ENCODE measurements around the gene YY1. TPM values are rescaled to one million over a fixed set of nuclear protein-coding genes. Genes with fewer than 3 reads are reported as not detected.

The YY1 gene
- total RNA-seq, 1 donor from 2014 or later, result 72.0 TPM

DNA sequence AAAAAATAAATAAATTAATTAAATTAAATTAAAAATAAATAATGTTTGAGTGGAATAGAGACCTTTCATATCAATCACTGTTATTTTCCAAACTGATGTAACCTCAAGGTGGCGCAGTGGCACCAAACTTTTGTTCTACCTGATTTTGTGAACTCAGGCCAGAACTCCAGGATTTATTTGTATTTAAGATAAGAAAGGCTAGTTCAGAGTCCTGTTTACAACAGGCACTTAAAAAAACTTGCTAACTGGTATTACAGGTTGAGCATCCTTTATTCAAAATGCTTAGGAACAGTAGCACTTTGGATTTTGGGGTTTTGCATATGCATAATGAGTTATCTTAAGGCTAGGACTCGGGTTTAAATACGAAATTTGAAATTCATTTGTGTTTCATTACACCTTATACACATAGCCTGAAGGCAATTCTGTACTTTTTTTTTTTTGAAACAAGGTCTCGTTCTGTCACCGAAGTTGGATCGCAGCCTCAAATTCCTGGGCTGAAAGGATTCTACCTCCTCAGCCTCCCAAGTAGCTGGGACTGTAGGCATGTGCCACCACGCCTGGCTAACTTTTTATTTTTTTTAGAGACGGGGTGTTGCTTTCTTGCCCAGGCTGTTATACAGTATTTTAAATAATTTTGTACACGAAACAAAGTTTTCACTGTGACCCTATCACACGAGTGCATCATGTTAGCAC, 32.4 kb downstream of the YY1 start:
- H3K4me3 Mint-ChIP-seq, result no peak overlapping the region
- H3K9me3 Mint-ChIP-seq, result no peaks in the 10 kb centered on the region
- peaks cover 16% of the 10 kb centered on the region for H3K4me1 Mint-ChIP-seq
- no peaks in the 10 kb centered on the region for H3K27me3 Mint-ChIP-seq (ENCODE audit: low read depth)
- H3K36me3 Mint-ChIP-seq (ENCODE audit: low read depth), result peaks cover 3% of the 10 kb centered on the region
- no peak overlapping the region for H3K27ac Mint-ChIP-seq (ENCODE audit: unreplicated experiment)
- no peak for DNase-seq (ENCODE audit: low read depth, low spot score)
- TF ChIP-seq, protein P1, sequence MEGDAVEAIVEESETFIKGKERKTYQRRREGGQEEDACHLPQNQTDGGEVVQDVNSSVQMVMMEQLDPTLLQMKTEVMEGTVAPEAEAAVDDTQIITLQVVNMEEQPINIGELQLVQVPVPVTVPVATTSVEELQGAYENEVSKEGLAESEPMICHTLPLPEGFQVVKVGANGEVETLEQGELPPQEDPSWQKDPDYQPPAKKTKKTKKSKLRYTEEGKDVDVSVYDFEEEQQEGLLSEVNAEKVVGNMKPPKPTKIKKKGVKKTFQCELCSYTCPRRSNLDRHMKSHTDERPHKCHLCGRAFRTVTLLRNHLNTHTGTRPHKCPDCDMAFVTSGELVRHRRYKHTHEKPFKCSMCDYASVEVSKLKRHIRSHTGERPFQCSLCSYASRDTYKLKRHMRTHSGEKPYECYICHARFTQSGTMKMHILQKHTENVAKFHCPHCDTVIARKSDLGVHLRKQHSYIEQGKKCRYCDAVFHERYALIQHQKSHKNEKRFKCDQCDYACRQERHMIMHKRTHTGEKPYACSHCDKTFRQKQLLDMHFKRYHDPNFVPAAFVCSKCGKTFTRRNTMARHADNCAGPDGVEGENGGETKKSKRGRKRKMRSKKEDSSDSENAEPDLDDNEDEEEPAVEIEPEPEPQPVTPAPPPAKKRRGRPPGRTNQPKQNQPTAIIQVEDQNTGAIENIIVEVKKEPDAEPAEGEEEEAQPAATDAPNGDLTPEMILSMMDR (conservative IDR thresholded peaks at IDR 0.05), result peak; percentile 59

DNA sequence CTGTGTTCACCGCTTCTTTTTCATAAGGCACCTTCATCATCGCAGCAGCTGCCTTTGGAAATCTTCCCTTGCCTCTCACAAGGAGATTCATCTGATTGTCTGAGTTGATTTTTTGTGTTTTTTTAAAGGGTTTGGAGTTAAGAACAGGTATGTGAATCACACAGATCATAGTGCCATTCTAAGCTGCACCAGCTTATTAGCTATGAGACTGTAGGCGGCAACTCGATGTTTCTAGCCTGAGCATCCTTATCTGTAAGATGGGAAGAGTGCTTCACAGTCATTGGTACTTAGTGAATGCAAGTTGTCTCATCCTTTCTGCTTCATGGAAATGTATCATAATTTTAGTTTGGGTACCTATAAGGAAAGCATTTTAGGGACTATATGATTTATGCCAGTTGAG, 35.3 kb downstream of the YY1 start:
- Mint-ChIP-seq H3K4me3 (no peak overlapping the region), H3K4me1 (peaks cover 21% of the 10 kb centered on the region), H3K27ac (ENCODE audit: unreplicated experiment) (no peak overlapping the region)

DNA sequence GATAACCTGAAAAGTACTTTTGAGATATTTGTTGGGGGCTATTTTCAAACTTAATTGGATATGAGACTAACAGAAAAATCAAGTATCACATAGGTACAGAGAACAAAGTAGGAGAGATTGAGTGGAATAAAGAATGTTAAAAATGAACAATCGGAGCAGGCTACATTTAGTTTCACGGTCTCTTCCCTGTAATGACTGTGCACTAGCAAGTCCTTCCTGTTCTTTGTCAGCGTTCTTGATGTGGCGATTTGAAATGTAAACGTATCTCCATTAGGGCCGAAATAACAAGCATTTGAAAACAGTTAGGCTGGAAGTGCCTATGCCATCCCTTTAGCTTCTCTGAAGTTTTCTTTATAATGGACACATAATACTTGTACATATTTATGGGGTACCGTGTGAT, 36.3 kb downstream of the YY1 start:
- Mint-ChIP-seq H3K4me3 (no peak overlapping the region), H3K27ac (ENCODE audit: unreplicated experiment) (no peak overlapping the region), H3K27me3 (ENCODE audit: low read depth) (no peaks in the 10 kb centered on the region), H3K36me3 (ENCODE audit: low read depth) (peaks cover 3% of the 10 kb centered on the region), H3K9me3 (no peaks in the 10 kb centered on the region), H3K4me1 (peaks cover 24% of the 10 kb centered on the region)
- TF ChIP-seq, protein P1 (conservative IDR thresholded peaks at IDR 0.05), result no peak
- no peak for DNase-seq (ENCODE audit: low read depth, low spot score)

More for the DNA sequence above, 35.3 kb downstream of the YY1 start:
- TF ChIP-seq, protein P1 (conservative IDR thresholded peaks at IDR 0.05), result no peak
- H3K9me3 Mint-ChIP-seq, result no peaks in the 10 kb centered on the region
- DNase-seq (ENCODE audit: low read depth, low spot score), result no peak
- no peaks in the 10 kb centered on the region for H3K27me3 Mint-ChIP-seq (ENCODE audit: low read depth)
- peaks cover 3% of the 10 kb centered on the region for H3K36me3 Mint-ChIP-seq (ENCODE audit: low read depth)

DNA sequence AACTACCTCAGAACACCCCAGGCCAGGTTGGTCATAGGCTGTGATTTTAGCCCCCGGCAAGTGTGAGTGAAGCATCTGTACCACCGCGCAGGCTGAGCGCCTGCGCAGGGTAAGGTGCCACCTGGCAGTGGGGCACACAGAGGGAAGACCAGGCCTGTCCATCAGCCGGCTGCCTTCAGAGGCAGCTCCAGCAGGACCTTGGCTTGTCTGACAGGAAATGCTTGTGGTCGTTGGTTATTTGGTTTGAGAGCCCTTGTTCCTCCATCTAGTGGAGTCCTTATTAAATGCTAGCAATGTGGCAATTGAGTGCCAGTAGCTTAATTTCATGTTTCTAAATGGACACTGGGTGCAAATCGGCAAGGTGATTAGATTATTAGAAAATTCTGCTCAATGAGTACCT, 39.8 kb downstream of the YY1 start:
- DNase-seq (ENCODE audit: low read depth, low spot score), result no peak
- H3K4me1 Mint-ChIP-seq, result peaks cover 28% of the 10 kb centered on the region
- H3K4me3 Mint-ChIP-seq, result no peak overlapping the region
- no peaks in the 10 kb centered on the region for H3K27me3 Mint-ChIP-seq (ENCODE audit: low read depth)
- H3K9me3 Mint-ChIP-seq, result no peaks in the 10 kb centered on the region
- TF ChIP-seq, protein P1 (conservative IDR thresholded peaks at IDR 0.05), result no peak
- H3K27ac Mint-ChIP-seq (ENCODE audit: unreplicated experiment), result no peak overlapping the region
- peaks cover 3% of the 10 kb centered on the region for H3K36me3 Mint-ChIP-seq (ENCODE audit: low read depth)

DNA sequence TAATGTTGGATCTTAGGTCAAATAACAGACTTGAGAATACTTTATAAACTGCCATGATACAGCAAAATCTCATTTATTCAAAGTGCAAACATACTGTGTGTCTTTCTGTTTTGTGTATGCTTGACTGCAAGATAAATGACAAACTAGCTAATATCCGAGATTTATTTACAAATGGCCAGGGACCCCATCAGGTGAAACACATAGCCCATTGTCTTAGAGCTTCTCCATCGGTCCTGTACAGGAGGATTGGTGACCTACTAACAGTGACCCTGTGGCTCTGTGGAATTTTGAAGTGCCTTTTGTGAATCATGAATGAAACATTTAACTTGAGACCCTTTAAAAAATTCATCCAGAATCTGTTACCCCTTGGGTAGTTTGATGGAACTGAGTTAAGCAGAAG, 40.2 kb downstream of the YY1 start:
- Mint-ChIP-seq H3K27me3 (ENCODE audit: low read depth) (no peaks in the 10 kb centered on the region), H3K4me1 (peaks cover 28% of the 10 kb centered on the region), H3K4me3 (no peak overlapping the region), H3K27ac (ENCODE audit: unreplicated experiment) (no peak overlapping the region), H3K36me3 (ENCODE audit: low read depth) (peaks cover 3% of the 10 kb centered on the region), H3K9me3 (no peaks in the 10 kb centered on the region)
- TF ChIP-seq, protein P1 (conservative IDR thresholded peaks at IDR 0.05), result no peak
- no peak for DNase-seq (ENCODE audit: low read depth, low spot score)
